HG03139 (cell line): ENCODE results near the gene TNS3.
"Not testable (repeated sequence)": the region's sequence is repeated elsewhere in the genome, so short reads cannot be mapped to it uniquely, and the experiment has no call there.

Source experiments
- ATAC-seq: cut with Tn5 transposase; IDR thresholded peaks from one replicate; pipeline ENCODE4 v1.9.1; 2021; ENCODE audit not compliant: unreplicated experiment

The TNS3 gene

GRCh38 chr7:47474937-47475879, 106.7 kb downstream of the TNS3 start:
- ATAC-seq = peak; percentile 81

- ATAC-seq = no peak
Observed at GRCh38 chr7:47474211-47474936, 107.5 kb downstream of the TNS3 start.

GRCh38 chr7:47473499-47474210, 108.3 kb downstream of the TNS3 start:
- ATAC-seq = no peak

- ATAC-seq = no peak
Observed at GRCh38 chr7:47472444-47473157, 109.3 kb downstream of the TNS3 start.

DNA sequence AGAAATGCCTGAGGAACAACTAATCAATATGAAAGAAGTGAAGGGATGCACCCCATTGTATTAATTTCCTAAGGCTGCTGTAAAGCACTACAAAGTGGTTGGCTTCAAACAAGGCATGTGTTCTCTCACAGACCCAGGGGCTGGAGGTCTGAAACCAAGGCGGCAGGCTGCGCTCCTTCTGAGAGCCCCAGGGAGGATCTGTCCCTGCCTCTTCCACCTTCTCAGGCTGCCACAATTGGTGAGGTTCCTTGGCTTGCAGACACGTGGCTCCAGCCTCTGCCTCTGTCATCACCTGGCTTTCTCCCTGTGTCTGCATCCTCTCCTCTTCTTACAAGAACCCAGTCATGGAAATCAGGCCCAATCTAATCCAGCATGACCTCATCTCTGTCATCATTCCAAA, 110.1 kb downstream of the TNS3 start:
- no peak for ATAC-seq

GRCh38 chr7:47471358-47471703, 110.6 kb downstream of the TNS3 start:
- ATAC-seq = no peak

GRCh38 chr7:47470567-47471357, 111.1 kb downstream of the TNS3 start:
- no peak for ATAC-seq

DNA sequence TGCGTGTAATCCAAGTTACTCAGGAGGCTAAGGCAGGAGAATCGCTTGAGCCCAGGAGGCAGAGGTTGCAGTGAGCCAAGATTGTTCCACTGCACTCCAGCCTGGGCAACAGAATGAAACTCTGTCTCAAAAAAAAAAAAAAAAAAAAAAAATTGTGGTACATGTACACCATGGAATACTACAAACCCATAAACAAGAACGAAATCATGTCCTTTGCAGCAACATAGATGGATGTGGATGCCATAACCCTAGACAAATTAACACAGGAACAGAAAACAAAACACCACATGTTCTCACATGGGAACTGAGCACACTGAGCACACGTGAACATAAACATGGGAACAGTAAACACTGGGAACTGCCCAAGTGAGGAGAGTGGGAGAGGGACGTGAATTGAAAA, 112.1 kb downstream of the TNS3 start:
- not testable (repeated sequence) for ATAC-seq

- no peak for ATAC-seq
Observed at GRCh38 chr7:47466832-47467231, 115.1 kb downstream of the TNS3 start.

DNA sequence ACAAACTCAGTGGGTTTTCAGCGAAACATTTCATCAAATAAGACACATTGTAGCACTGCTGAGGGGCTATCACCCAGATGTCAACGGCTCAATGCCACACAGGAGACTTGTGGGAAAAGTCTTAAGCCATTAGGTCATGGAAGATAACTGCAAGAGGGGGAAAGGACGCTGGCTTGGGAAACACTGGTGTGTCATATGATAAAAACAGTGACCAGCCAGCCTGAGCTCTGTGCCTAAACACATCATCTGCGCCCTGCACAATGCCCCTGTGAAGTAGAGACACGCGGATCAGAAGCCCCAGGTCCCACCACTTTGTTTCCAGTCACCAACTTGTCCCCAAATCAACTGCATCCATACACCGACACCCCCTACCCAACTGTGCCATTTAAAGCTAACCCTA, 116.7 kb downstream of the TNS3 start:
- ATAC-seq = no peak

- no peak for ATAC-seq
Observed at GRCh38 chr7:47464266-47464665, 117.6 kb downstream of the TNS3 start.

GRCh38 chr7:47461746-47462145, 120.2 kb downstream of the TNS3 start:
- no peak for ATAC-seq

GRCh38 chr7:47461161-47461560, 120.8 kb downstream of the TNS3 start:
- ATAC-seq = no peak

DNA sequence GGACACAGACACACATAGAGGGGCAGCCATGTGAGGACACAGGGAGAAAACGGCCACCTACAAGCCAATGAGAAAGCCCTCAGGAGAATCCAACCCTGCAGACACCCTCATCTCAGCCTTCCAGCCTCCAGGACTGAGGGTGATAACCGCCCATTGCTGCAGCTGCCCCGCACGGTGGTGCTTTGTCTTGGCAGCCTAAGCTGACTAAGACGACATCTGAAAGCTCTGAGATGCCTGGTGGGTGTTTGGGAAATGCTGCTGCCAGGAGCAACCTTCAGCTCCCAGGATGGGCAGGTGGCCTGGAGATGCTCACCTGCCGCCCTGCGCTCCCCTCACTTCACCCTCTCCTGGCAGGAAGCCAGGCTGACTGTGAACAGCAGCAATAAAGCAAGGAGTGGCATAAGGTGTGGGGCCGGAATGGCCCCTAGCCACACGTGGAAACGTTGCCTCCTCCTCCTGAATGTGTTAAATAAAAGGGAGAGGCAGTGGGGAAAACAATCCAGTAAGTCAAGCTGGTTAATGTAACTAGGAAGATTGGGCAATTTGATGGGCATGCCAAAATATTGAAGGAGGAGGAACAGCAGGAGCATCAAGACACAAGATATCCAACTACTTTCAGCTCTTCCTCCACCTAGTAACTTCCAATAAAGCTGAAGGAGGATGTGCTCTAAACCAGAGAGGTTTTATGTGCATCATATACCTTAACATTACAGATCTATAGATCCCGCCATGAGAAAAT, 121.5 kb downstream of the TNS3 start:
- ATAC-seq = no peak

- no peak for ATAC-seq
Observed at GRCh38 chr7:47458486-47458885, 123.4 kb downstream of the TNS3 start.

DNA sequence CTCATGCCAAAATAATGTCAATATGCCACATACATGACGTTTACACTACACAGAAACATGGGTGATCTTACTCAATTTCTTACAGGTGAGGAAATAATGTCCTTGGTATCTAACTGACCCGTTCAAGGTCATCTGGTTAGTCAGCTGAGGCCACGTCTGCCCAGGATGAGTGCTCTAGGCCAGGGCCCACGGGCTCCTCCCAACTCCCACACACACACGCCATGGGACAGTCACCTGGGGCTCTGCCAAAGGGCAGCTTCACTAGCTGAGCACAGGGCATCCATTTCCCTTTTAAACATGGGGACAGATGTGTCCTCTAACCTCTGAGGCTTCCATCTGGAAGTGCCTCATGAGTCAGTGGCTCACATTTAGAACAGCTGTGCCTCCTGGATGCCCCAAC, 123.9 kb downstream of the TNS3 start:
- no peak for ATAC-seq

GRCh38 chr7:47456210-47456955, 125.5 kb downstream of the TNS3 start:
- ATAC-seq = no peak

GRCh38 chr7:47455872-47456185, 126.1 kb downstream of the TNS3 start:
- ATAC-seq = no peak
